ENCODE data around the gene LHX1.

LHX1 gene

GRCh38 chr17:36911001-36911400 is 26.3 kb upstream of the LHX1 start:
- H3K27me3 ChIP-seq (ENCODE audit: insufficient read depth, low read length, poor library complexity, severe bottlenecking): no peaks in the 10 kb centered on the region
- no peaks in the 10 kb centered on the region for H3K4me1 ChIP-seq (ENCODE audit: insufficient read depth, low read length, poor library complexity, severe bottlenecking)
- TF ChIP-seq CTCF (conservative IDR thresholded peaks at IDR 0.05; ENCODE audit: low read length) (no peak), EZH2phosphoT487 (IDR thresholded peaks at IDR 0.05; ENCODE audit: borderline replicate concordance) (no peak)
- H3K4me2 ChIP-seq (ENCODE audit: low read depth, low read length, poor library complexity, severe bottlenecking): no peak overlapping the region
- no peak overlapping the region for H2AFZ ChIP-seq (ENCODE audit: low read length)
- no peak overlapping the region for H3K4me3 ChIP-seq (ENCODE audit: low read length, poor library complexity, severe bottlenecking)
- H3K9me2 ChIP-seq (replicated peaks; ENCODE audit: low read depth, low read length): no peaks in the 10 kb centered on the region
- no peaks in the 10 kb centered on the region for H3K9me3 ChIP-seq (ENCODE audit: insufficient read depth, low read depth, low read length)
- no peaks in the 10 kb centered on the region for H3F3A ChIP-seq (ENCODE audit: low read depth)
- no peaks in the 10 kb centered on the region for H4K20me1 ChIP-seq (ENCODE audit: insufficient read depth, low read length, poor library complexity, severe bottlenecking)
- no peaks in the 10 kb centered on the region for H3K36me3 ChIP-seq (ENCODE audit: insufficient read depth, low read length)
- H3K79me2 ChIP-seq (ENCODE audit: insufficient read depth, low read length): no peaks in the 10 kb centered on the region
- H3K9ac ChIP-seq (ENCODE audit: low read depth, low read length, poor library complexity, severe bottlenecking): no peak overlapping the region

DNA sequence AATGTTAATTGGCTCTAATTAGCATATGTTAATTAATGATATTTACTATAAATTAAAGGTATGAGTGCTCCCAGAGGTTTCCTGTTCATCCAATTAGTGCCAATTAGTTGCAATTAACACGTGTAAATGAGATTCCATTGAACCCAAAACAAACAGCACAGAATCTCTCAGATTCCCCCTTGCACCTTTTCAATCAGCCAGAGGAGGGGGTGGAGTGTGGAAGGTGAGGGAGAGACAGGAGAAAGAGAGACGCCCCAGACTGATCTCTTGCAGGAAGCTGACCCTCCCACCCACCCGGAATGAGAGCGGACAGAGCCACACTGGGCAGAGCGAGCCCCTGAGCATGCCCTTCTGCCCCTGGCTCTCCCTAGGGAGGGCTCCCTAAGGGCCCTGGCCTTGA is 24.1 kb upstream of the LHX1 start:
- no peaks in the 10 kb centered on the region for H3F3A ChIP-seq (ENCODE audit: low read depth)

GRCh38 chr17:36918211-36918691 is 19.0 kb upstream of the LHX1 start:
- Histone ChIP-seq H3K9me2 (replicated peaks; ENCODE audit: low read depth, low read length) (no peaks in the 10 kb centered on the region), H4K20me1 (ENCODE audit: insufficient read depth, low read length, poor library complexity, severe bottlenecking) (no peaks in the 10 kb centered on the region), H3K79me2 (ENCODE audit: insufficient read depth, low read length) (no peaks in the 10 kb centered on the region), H3K4me3 (ENCODE audit: low read length, poor library complexity, severe bottlenecking) (no peak overlapping the region), H3F3A (ENCODE audit: low read depth) (no peaks in the 10 kb centered on the region), H3K4me1 (ENCODE audit: insufficient read depth, low read length, poor library complexity, severe bottlenecking) (peaks cover 7% of the 10 kb centered on the region), H3K4me2 (ENCODE audit: low read depth, low read length, poor library complexity, severe bottlenecking) (peak overlapping the region; percentile 18), H3K9me3 (ENCODE audit: insufficient read depth, low read depth, low read length) (no peaks in the 10 kb centered on the region), H3K36me3 (ENCODE audit: insufficient read depth, low read length) (no peaks in the 10 kb centered on the region), H3K9ac (ENCODE audit: low read depth, low read length, poor library complexity, severe bottlenecking) (no peak overlapping the region), H3K27me3 (ENCODE audit: insufficient read depth, low read length, poor library complexity, severe bottlenecking) (no peaks in the 10 kb centered on the region), H2AFZ (ENCODE audit: low read length) (peak overlapping the region; percentile 77)
- no peak for TF ChIP-seq CTCF (conservative IDR thresholded peaks at IDR 0.05; ENCODE audit: low read length)
- TF ChIP-seq EZH2phosphoT487 (IDR thresholded peaks at IDR 0.05; ENCODE audit: borderline replicate concordance): no peak

More for the DNA sequence above, 24.1 kb upstream of the LHX1 start:
- no peaks in the 10 kb centered on the region for H3K36me3 ChIP-seq (ENCODE audit: insufficient read depth, low read length)
- no peaks in the 10 kb centered on the region for H3K9me2 ChIP-seq (replicated peaks; ENCODE audit: low read depth, low read length)
- no peak overlapping the region for H3K4me2 ChIP-seq (ENCODE audit: low read depth, low read length, poor library complexity, severe bottlenecking)
- no peak overlapping the region for H3K9ac ChIP-seq (ENCODE audit: low read depth, low read length, poor library complexity, severe bottlenecking)
- no peaks in the 10 kb centered on the region for H3K9me3 ChIP-seq (ENCODE audit: insufficient read depth, low read depth, low read length)
- no peak overlapping the region for H3K4me3 ChIP-seq (ENCODE audit: low read length, poor library complexity, severe bottlenecking)
- H3K79me2 ChIP-seq (ENCODE audit: insufficient read depth, low read length): no peaks in the 10 kb centered on the region
- peaks cover 4% of the 10 kb centered on the region for H3K4me1 ChIP-seq (ENCODE audit: insufficient read depth, low read length, poor library complexity, severe bottlenecking)
- H3K27me3 ChIP-seq (ENCODE audit: insufficient read depth, low read length, poor library complexity, severe bottlenecking): no peaks in the 10 kb centered on the region
- no peak overlapping the region for H2AFZ ChIP-seq (ENCODE audit: low read length)
- no peaks in the 10 kb centered on the region for H4K20me1 ChIP-seq (ENCODE audit: insufficient read depth, low read length, poor library complexity, severe bottlenecking)
- TF ChIP-seq CTCF (conservative IDR thresholded peaks at IDR 0.05; ENCODE audit: low read length) (no peak), EZH2phosphoT487 (IDR thresholded peaks at IDR 0.05; ENCODE audit: borderline replicate concordance) (no peak)

Data from Loucy (cell line).